ENCODE results near the gene SSBP2. TPM values are rescaled to one million over a fixed set of nuclear protein-coding genes. Genes with fewer than 3 reads are reported as not detected.
"Not testable (repeated sequence)": the region's sequence is repeated elsewhere in the genome, so short reads cannot be mapped to it uniquely, and the experiment has no call there.

The SSBP2 gene
- total and polyA plus RNA-seq, 4 donors, result 17.2 to 99.9 (median 27.3) TPM

DNA sequence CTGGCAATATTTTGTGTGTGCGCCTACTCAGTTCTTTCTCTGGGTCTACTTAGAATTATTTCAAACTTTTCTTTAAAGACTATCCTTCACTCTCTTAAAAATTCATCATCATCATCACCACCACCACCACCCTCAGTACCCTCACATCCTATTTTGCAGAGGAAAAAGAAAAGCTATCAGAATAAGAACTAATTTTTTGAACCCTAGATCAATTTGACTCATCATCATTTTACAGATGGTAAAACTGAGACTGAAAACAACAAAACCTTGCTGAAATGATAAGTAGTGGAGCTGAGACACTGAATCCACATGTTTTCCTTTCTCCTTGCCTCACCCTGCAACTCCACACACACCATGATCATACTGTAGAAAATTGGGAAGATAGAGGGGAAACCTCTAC is 119.3 kb downstream of the SSBP2 start:
- TF ChIP-seq, protein P1, sequence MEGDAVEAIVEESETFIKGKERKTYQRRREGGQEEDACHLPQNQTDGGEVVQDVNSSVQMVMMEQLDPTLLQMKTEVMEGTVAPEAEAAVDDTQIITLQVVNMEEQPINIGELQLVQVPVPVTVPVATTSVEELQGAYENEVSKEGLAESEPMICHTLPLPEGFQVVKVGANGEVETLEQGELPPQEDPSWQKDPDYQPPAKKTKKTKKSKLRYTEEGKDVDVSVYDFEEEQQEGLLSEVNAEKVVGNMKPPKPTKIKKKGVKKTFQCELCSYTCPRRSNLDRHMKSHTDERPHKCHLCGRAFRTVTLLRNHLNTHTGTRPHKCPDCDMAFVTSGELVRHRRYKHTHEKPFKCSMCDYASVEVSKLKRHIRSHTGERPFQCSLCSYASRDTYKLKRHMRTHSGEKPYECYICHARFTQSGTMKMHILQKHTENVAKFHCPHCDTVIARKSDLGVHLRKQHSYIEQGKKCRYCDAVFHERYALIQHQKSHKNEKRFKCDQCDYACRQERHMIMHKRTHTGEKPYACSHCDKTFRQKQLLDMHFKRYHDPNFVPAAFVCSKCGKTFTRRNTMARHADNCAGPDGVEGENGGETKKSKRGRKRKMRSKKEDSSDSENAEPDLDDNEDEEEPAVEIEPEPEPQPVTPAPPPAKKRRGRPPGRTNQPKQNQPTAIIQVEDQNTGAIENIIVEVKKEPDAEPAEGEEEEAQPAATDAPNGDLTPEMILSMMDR (IDR thresholded peaks at IDR 0.05; ENCODE audit: control extremely low read depth, extremely low read depth), result no peak
- Histone ChIP-seq H3K27ac (ENCODE audit: low read depth in 1 of 2, low read length in 1 of 2) (no peak overlapping the region), H3K4me3 (no peak overlapping the region), H3K4me1 (ENCODE audit: control insufficient read depth in 5 of 5, insufficient read depth in 5 of 5, low read length in 5 of 5) (peaks cover 0 to under 1% (median 0%) of the 10 kb centered on the region in 5 donors), H3K27me3 (ENCODE audit: control insufficient read depth in 3 of 3, insufficient read depth in 3 of 3, low read length in 2 of 3) (no peaks in the 10 kb centered on the region), H3K9me3 (ENCODE audit: control insufficient read depth in 4 of 4, insufficient read depth in 3 of 4, low read length in 3 of 4) (no peaks in the 10 kb centered on the region), H3K9ac (ENCODE audit: insufficient read depth in 1 of 2, low read length in 2 of 2) (no peak overlapping the region), H3K36me3 (ENCODE audit: control insufficient read depth in 4 of 4, insufficient read depth in 4 of 4, low read length in 4 of 4) (peaks cover 0 to 17% (median 4%) of the 10 kb centered on the region in 4 donors)
- ATAC-seq (ENCODE audit: insufficient read depth, low FRiP score), result no peak
- WGBS, 2 donors, result 0 to 84% methylated on average over 1 of the region's 1 CpG
- no peak for DNase-seq

DNA sequence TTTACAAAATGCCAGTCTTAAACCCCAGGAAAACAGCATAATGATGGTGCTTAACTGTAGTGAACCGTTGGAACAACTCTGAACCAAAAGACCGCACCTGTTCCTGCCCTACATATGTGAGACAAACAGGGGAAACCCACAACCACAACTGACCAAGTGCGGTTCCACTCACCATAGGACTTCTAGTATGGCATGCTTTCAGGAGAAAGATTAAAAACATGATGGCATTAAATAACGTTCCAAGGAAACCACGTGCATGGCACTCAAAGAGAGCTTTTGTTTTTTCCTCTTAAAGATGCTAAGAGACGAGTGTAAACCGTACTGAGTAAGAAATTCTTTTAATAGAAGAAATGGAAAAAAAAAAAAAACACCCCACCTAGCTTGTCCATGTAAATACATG is 119.8 kb downstream of the SSBP2 start:
- Histone ChIP-seq H3K9ac (ENCODE audit: insufficient read depth in 1 of 2, low read length in 2 of 2) (no peak overlapping the region), H3K36me3 (ENCODE audit: control insufficient read depth in 4 of 4, insufficient read depth in 4 of 4, low read length in 4 of 4) (peaks cover 0 to 16% (median 3%) of the 10 kb centered on the region in 4 donors), H3K27ac (ENCODE audit: low read depth in 1 of 2, low read length in 1 of 2) (no peak overlapping the region), H3K9me3 (ENCODE audit: control insufficient read depth in 4 of 4, insufficient read depth in 3 of 4, low read length in 3 of 4) (no peaks in the 10 kb centered on the region), H3K4me1 (ENCODE audit: control insufficient read depth in 5 of 5, insufficient read depth in 5 of 5, low read length in 5 of 5) (peaks cover 0 to 4% (median 0%) of the 10 kb centered on the region in 5 donors), H3K27me3 (ENCODE audit: control insufficient read depth in 3 of 3, insufficient read depth in 3 of 3, low read length in 2 of 3) (no peaks in the 10 kb centered on the region), H3K4me3 (no peak overlapping the region)
- DNase-seq (no peak), ATAC-seq (ENCODE audit: insufficient read depth, low FRiP score) (no peak)
- WGBS, 2 donors, result 26 to 64% methylated on average over 7 of the region's 7 CpGs
- TF ChIP-seq, protein P1 (IDR thresholded peaks at IDR 0.05; ENCODE audit: control extremely low read depth, extremely low read depth), result no peak

DNA sequence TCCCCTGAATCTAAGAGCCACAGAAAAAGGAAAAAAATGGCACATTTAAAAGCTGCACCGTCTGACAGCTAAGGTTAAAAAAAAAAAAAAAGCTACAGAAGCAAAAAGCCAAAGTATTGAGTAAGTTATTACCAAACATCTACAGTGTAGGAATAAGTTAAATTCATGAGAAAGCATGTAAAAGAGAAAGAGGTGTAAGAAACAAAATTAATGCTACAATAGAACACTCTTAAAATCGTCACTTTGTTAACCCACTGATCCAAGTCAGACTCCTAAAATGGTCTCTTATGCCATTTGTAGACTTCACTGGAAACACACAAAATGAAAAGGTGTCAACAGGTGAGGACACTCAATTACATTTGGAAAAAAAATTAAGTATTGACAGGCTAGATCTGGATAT is 120.2 kb downstream of the SSBP2 start:
- Histone ChIP-seq H3K9me3 (ENCODE audit: control insufficient read depth in 4 of 4, insufficient read depth in 3 of 4, low read length in 3 of 4) (no peaks in the 10 kb centered on the region), H3K27ac (ENCODE audit: low read depth in 1 of 2, low read length in 1 of 2) (no peak overlapping the region), H3K9ac (ENCODE audit: insufficient read depth in 1 of 2, low read length in 2 of 2) (no peak overlapping the region), H3K27me3 (ENCODE audit: control insufficient read depth in 3 of 3, insufficient read depth in 3 of 3, low read length in 2 of 3) (no peaks in the 10 kb centered on the region), H3K4me3 (no peak overlapping the region), H3K4me1 (ENCODE audit: control insufficient read depth in 5 of 5, insufficient read depth in 5 of 5, low read length in 5 of 5) (peaks cover 0 to 4% (median 0%) of the 10 kb centered on the region in 5 donors), H3K36me3 (ENCODE audit: control insufficient read depth in 4 of 4, insufficient read depth in 4 of 4, low read length in 4 of 4) (peaks cover 0 to 11% (median 0%) of the 10 kb centered on the region in 4 donors)
- 38 to 70% methylated on average over 2 of the region's 2 CpGs for WGBS, 2 donors
- no peak for ATAC-seq (ENCODE audit: insufficient read depth, low FRiP score)
- DNase-seq, result no peak
- TF ChIP-seq, protein P1 (IDR thresholded peaks at IDR 0.05; ENCODE audit: control extremely low read depth, extremely low read depth), result no peak

DNA sequence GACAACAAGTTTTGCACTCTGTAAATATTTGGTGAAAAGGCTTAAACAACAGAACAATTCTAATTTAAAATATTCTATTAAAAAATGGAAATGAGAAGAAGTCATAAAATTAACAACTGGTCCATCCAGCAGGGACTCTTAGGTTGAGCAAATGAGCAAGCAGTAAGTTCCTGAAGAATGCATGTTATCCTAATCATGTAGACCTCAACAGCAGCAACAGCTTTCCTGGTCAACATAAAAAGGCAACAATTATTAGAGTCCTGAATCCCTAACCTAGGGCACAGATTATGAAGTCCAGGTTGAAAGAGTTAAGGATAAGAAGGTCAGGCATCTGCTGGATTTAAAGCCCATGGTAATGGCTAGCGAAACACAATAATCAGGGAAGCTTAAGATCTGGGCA is 120.9 kb downstream of the SSBP2 start:
- Histone ChIP-seq H3K9ac (ENCODE audit: insufficient read depth in 1 of 2, low read length in 2 of 2) (no peak overlapping the region), H3K27ac (ENCODE audit: low read depth in 1 of 2, low read length in 1 of 2) (no peak overlapping the region), H3K4me1 (ENCODE audit: control insufficient read depth in 5 of 5, insufficient read depth in 5 of 5, low read length in 5 of 5) (peaks cover 0 to 4% (median 0%) of the 10 kb centered on the region in 5 donors), H3K36me3 (ENCODE audit: control insufficient read depth in 4 of 4, insufficient read depth in 4 of 4, low read length in 4 of 4) (peaks cover 0 to 11% (median 0%) of the 10 kb centered on the region in 4 donors), H3K4me3 (no peak overlapping the region), H3K9me3 (ENCODE audit: control insufficient read depth in 4 of 4, insufficient read depth in 3 of 4, low read length in 3 of 4) (no peaks in the 10 kb centered on the region), H3K27me3 (ENCODE audit: control insufficient read depth in 3 of 3, insufficient read depth in 3 of 3, low read length in 2 of 3) (no peaks in the 10 kb centered on the region)
- WGBS, 2 donors, result 94 to 98% methylated on average over 1 of the region's 1 CpG
- TF ChIP-seq, protein P1 (IDR thresholded peaks at IDR 0.05; ENCODE audit: control extremely low read depth, extremely low read depth), result no peak
- DNase-seq (no peak), ATAC-seq (ENCODE audit: insufficient read depth, low FRiP score) (no peak)

DNA sequence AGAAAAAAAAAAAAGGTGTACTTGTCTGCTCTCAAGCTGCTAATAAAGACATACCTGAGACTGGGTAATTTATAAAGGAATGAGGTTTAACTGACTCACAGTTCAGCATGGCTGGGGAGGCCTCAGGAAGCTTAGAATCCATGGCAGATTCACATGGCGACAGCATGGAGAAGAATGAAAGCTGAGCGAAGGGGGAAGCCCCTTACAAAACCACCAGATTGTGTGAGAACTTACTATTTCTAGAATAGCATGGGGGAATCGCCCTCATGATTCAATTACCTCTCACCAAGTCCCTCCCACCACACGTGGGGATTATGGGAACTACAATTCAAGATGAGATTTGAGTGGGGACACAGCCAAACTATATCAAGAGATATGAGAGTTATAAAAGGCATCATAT is 122.8 kb downstream of the SSBP2 start:
- not testable (repeated sequence) for H3K9ac ChIP-seq (ENCODE audit: insufficient read depth in 1 of 2, low read length in 2 of 2); DNase-seq; ATAC-seq (ENCODE audit: insufficient read depth, low FRiP score); H3K9me3 ChIP-seq (ENCODE audit: control insufficient read depth in 4 of 4, insufficient read depth in 3 of 4, low read length in 3 of 4); H3K27me3 ChIP-seq (ENCODE audit: control insufficient read depth in 3 of 3, insufficient read depth in 3 of 3, low read length in 2 of 3); H3K36me3 ChIP-seq (ENCODE audit: control insufficient read depth in 4 of 4, insufficient read depth in 4 of 4, low read length in 4 of 4); H3K4me3 ChIP-seq; H3K4me1 ChIP-seq (ENCODE audit: control insufficient read depth in 5 of 5, insufficient read depth in 5 of 5, low read length in 5 of 5); H3K27ac ChIP-seq (ENCODE audit: low read depth in 1 of 2, low read length in 1 of 2)
- WGBS, 2 donors, result 88 to 92% methylated on average over 4 of the region's 4 CpGs

All from lung (tissue), 12 donors.